NCI-H2196 treated with DMSO at 0.1 percent for 48 hours (cell line): ENCODE measurements around the gene PRKCE.

Source experiments
- DNase-seq: peaks from one replicate; lab custom pipeline; 2025; ENCODE audit not compliant: unreplicated experiment; lab: John Stamatoyannopoulos, UW

PRKCE gene

DNA sequence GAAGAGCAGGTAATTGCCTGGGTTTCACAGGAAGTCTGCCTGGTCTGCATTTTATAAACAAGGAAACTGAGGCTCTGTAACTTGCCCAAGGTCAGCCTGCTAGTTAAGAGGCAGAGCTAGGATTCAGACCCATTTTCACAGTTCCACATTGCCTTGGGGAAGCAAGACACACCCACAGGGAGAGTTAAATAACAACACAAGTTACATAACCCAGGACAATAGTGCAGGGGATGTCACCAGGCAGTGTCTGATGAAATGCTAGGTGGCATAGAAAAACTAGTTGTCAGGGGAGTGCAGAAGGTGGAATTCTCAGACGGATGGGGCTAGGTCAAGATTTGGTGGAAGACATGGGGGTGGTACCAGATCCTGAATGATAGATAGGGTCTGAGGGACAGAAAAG, 69.7 kb downstream of the PRKCE start:
- no peak for DNase-seq

DNA sequence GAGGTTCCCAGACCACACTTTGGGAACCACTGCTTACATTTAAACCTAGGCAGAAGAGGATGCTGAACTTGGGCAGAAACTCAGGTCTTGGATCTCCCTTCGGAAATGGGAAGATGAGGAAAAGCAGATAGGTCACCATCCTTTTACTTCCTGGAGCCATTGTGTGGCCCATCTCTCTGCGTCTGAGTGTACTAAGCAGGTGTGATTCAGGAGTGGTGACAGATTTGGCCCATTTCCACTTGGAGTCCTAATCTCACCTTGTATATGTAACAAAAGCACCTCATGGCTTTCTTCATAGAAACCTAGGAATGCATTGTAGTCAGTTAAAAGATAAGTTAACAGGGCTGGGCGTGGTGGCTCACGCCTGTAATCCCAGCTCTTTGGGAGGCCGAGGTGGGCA, 71.0 kb downstream of the PRKCE start:
- no peak for DNase-seq

DNA sequence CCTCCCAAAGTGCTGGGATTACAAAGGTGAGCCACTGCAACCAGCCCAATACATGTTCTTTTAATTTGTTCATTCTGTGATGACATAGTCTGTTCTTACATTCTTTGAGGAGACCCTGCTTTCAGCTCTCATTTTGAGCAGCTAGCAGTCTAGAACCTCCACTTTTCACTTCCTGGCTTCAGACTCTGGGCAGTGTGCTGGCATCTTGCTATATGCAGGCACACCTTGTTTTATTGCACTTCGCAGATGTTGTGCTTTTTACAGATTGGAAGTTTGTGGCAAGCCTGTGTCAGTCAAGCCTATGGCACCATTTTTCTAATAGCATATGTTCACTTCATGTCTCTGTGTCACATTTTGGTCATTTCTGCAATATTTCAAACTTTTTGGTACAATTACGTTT, 72.4 kb downstream of the PRKCE start:
- DNase-seq, result no peak

DNA sequence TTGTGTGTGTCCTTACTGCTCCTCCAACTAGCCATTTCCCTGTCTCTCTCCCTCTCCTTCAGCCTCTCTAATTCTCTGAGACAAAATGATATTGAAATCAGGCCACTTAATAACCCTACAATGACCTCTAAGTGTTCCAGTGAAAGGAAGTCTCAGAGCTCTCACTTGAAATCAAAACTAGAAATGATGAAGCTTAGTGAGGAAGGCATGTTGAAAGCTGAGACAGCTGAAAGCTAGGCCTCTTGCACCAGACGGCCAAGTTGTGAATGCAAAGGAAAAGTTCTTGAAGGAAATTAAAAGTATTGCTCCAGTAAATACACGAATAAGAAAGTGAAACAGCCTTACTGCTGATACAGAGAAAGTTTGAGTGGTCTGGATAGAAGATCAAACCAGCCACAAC, 72.9 kb downstream of the PRKCE start:
- no peak for DNase-seq

DNA sequence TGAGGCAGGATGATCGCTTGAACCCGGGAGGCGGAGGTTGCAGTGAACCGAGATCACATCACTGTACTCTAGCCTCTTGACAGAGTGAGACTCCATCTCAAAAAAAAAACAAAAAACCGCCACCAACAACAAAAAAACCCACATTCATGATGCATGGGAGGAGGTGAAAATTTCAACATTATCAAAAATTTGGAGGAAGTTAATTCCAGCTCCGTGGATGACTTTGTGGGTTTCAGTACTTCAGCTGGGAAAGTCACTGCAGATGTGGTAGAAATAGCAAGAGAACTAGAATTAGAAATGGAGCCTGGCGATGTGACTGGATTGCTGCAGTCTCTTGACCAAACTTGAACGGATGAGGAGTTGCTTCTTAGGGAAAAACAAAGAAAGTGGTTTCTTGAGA, 74.3 kb downstream of the PRKCE start:
- DNase-seq, result no peak

DNA sequence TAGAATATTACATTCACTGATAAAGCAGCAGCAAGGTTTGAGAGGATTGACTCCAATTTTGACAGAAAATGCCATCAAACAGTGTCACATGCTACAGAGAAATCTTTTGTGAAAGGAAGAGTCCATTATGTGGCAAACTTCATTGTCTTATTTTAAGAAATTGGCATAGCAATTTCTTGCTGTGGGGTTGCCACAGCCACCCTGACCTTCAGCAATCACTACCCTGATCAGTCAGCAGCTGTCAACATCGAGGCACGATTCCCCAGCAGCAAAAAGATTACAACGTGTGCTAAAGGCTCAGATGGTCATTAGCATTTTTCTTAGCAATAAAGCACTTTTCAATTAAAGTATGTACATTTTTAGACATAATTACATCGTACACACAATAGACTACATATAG, 74.7 kb downstream of the PRKCE start:
- no peak for DNase-seq

DNA sequence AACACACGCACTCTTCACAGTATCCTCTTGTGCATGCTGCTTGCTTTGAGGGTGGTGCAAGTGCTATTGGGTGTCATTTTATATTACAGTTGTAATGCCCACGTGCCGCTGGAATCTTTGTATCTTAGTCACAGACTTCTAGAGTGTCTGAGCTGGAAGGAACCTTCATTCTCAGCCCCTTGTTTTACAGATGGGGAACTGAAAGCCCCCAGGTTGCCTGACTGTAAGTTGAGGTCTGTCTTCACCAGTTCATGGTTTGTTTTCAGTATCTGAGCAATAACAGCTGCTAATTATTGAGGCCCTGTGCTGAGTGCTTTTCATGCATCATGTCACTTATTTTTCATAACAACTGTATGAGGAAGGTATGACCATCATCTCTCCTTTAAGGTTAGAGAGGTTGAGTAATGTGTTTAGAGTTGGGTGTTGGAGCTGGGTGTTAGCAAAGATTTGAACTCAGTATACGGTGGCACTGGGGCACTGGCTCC, 77.0 kb downstream of the PRKCE start:
- DNase-seq, result no peak

DNA sequence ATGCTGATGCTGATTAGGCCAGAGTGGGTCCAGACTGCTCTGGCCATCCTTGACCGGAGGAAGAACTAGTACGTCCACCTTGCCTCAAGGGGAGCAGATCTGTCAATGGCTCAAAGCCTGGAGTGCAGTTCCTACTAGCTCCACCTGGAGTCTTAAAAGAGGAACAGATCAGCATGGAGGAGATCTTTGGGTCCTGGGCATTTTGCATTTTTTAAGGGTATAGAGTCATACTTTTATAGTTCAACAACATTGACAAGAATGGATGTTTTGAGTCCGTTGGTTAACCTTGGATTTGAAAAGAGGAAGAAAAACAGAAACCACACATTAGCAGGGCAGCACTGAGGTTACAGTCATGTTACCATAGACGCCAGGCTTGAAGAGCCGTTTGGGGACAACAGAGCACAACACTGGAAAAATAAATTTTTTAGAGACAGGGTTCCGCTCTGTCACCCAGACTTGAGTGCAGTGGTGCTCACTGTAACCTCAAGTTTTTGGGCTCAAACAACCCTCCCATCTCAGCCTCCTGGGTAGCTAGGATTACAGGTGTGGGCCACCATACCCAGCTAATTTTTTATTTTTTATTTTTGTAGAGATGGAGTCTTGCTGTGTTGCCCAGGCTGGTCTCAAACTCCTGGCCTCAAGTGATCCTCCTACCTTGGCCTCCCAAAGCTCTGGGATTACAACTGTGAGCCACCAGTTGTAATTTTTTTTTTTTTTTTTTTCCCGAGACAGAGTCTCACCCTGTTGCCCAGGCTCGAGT, 78.5 kb downstream of the PRKCE start:
- no peak for DNase-seq

DNA sequence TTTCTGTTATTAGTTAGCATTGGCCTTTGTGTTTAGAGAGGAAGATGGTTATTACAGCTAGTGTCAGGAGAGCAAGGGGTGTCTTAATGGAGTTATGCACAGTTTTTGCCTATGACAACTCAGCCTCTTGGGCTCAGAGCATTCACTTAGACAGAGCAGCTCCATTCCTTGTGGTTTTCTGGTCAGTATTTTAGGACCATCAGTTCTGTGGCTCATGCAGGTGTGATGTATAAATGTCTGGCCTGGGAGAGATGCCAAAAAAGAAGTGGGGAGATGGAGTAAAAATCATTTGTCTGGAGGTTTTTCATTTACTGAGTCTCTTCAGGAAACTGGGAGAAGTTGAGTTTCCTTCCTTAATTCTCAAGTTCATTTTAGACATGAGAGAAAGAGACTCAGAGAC, 79.7 kb downstream of the PRKCE start:
- no peak for DNase-seq

DNA sequence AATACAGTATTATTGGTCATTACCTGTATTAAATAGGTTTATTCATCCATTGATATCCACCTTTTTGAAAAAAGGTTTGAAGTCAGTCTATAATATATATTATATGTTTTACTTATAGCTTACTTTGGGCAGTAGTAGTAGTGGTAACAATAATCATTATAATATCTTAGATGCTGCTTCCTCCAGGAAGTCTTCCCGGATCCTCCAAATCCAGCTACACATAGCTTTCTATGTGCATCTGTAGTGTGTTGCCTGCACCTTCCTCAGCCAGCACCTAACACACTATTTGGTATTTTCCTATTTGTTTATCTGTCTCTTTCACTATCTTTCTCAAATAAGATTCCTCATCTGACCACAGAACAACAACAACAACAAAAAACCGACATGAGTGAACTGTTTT, 81.0 kb downstream of the PRKCE start:
- DNase-seq, result no peak

DNA sequence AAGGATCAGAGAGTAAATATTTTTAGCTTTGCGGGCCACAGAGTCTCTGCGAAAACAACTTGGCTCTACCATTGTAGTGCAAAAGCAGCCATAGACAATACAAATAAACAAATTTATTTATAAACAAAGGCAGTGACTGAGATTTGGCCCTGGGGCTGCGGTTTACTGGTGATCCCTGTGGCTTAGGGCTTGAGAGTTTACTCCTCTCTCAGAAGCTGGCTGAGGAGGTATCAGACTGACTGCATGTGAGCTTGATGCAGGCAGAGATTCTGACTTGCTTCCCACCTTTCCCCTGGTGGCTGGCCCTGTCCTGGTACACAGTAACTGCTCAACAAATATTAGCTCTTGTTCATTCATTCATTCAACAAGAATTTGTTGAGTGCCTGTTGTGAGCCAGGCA, 81.5 kb downstream of the PRKCE start:
- DNase-seq, result no peak

DNA sequence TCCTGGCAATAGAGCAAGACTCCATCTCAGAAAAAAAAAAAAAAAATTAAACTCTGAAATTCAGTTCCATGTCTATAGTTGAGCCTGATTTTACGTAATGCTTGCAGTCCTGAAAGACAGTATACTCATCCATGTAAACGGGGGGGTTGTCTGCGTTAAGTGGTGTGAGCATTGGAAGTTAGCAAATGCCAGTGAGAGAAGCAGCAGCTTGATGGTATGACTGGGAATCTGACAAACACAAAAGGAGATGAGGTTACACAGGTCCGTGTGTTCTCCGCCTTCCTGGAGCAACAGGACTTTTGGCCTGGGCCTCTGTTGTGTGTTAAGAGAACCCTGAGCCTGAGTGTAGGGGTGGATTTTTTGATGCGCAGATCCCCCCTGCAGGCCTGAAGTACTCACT, 82.9 kb downstream of the PRKCE start:
- DNase-seq, result no peak

DNA sequence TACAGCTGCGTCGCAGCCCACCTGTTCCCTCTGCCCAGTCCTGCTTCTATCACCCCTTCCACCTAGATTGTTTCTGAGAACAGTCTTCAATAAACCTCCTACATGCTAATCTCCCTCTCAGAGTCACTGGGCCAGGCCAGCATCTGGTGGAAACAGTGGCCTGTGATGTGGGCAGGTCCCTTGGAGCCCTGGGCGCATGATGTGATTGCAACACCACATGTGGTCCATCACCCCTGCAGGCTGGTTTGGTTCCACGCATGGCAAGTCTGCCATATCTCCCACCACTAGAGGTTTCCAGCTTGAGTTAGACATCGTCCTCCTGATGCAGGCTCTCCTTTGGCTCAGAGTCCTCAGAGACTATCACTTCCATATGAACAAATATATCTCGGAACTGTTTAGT, 83.5 kb downstream of the PRKCE start:
- no peak for DNase-seq

DNA sequence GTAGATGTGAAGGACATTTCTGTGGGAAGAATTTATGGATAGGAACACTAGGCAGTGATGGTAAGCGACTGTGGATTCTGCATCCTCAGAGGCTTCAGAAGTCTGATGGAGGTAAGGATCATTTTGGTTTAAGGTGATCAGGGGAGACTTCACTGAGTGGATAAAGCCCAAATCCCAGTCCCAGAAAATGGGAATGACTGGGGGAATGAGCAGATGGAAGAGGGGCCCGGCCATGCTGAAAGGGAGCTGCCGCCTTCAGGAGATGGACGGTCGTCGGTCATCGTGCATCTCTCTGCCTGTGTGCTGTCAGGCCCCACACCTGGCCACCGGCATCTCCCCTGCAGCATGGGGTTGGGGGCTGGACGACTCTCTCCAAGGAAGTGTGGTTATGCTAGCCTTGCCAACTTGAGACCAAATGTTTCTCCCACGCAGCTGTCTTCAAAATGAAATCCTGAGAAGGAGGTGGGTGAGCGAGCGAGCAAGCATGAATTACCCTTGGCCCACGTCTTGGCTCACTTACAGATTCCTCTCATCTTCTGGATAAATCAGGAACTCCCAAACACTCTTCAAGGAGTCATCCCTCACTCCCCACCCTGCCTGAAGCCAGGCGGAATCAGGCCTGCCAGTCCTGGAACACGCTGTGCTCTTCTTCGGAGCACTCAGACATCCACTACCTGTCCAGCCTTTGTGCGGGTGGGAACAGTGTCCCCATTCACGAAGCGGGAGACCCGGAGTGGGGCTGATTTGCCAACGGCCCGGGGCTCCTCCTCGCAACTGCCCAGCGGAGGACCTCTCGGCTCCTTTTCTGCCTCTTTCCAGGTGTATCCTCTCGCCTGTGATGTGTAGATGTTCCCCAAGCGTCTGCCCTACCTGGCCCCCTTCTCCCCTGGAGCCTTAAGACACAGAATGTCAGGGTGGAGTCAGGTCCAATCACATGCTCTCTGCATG, 85.6 kb downstream of the PRKCE start:
- no peak for DNase-seq

DNA sequence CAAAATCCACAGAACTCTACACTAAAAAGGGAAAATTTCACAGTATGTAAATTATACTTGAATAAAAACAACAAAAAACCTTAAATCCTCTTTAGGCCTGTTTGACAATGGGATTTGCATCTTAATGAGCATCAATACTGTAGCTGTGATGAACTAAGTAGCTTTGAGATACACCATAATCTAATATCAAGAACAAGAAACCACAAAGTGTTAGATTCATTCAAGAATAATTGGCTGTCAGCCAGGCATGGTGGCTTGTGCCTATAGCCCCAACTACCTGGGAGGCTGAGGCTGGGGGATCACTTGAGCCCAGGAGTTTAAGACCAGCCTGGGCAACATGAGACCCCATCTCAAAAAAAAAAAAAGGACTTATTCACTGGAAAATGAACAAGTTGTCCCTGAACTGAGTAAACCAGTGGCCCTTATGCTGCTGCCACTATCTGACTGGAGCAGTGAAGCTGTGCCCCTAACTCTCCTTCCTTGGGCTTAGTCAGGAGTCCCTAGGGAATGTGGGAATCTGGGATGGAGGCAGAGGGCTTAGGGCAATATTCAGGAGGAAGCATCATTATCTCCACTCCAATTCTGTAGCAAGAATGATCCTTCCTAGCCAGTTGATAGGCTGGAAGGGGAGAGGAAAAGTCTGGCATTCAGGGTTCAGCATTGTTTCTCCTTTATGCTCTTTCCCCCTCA, 88.5 kb downstream of the PRKCE start:
- DNase-seq, result no peak

DNA sequence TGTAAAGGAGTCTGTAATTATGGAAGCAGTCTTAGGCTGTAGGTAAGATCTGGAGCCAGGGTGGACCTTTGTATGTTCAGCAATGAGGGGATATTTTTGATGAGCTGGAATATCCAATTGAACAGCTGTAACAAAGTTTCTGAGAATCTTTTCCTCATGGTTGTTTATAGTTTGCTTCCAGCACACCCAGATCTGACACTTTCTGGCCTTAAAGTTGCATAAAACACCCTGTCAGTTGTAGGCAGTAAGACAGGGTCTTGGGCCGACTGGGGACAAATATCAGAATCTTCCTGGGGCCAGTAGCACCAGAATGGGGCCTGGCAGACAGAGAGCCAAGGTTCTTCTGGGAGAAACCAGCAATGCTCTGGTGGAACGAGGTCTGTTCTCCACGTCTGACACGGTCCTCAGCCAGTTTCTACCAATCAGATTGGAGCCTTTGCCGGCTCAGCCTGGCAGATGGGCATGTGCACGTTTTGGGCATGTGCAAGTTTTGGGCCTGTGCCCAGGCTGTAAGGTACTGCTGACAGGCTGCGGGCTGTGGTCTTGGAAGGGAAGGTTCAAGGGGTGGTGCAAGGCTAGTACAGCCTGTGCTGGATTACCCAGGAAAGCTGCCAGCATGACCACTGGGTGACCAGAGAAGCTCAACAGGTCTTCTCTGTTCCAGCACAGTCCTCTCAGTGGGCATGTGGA, 89.8 kb downstream of the PRKCE start:
- DNase-seq, result no peak

DNA sequence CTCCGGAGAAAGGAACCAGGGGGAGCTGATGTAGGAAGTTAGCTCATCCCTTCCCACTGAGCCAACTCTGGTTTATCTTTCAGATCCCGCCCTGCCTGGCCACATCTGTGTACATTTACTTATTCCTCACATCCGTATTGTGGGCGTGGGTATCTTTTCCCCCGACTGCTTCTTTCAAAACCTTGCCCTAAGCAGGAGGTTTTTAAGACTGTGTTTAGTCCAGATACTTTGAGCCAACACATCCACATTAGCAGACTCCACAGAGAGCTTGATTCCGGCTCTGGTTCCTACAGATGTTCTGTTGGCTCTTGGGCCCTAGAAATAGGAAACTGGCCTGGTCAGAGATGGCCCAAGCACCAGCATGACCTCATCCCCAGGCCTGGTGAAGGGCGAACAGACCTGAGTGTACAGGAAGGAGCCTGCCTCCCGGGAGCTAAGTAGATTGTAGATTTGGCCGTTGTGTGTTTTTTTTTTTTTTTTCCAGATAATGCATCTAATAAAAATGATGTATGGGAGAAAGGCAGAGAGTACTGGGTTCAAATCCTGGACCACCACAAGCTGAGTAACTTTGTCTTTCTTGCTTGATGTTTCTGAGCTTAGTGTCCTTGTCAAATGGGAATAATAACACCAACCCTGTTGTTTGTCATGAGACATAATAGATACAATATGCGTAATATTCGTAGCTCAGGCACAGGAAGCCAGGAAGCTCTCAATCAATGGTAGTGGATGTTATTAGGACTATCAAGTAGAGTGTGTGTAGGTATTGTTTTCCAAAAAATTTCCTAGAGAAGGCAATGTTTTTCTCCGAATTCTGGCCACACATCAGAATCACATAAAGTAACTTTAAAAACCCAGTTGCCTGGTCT, 92.3 kb downstream of the PRKCE start:
- no peak for DNase-seq

DNA sequence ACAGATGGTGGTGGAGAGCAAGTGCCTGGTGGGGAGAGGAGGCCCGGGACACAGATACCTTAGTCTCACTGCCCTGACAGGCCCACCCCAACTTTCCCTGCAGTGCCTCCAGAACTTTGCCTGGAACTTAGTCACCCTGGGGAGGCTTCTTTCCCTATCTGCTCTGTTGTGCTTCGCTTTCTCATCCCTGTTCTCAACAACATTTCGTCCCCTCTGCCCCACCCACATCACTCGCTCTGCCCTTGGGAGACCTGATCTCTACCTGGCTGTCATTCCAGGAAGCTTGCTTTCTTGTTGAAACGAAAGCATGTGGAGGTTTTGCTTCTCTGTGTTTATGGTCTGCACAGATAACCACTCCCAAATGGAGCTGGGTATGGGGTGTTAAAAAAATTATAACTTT, 93.8 kb downstream of the PRKCE start:
- DNase-seq, result no peak

DNA sequence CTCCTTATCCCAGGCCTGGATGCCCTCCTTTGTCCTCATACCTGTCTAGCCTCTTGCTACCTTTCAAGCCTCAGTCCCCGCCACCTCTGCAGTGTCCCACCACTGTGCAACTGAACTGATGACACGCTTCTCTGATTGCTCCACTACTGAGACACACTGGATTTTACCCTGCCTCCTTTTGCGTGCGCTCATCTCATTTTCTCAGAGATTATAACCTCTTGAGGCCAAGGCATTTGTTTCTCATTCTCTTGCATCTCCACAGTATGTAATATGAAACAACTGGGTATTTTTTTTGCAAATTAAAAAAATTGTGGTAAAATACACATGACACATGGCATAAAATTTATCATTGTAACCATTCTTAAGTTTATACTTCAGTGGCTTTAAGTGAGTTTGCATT, 95.4 kb downstream of the PRKCE start:
- no peak for DNase-seq

DNA sequence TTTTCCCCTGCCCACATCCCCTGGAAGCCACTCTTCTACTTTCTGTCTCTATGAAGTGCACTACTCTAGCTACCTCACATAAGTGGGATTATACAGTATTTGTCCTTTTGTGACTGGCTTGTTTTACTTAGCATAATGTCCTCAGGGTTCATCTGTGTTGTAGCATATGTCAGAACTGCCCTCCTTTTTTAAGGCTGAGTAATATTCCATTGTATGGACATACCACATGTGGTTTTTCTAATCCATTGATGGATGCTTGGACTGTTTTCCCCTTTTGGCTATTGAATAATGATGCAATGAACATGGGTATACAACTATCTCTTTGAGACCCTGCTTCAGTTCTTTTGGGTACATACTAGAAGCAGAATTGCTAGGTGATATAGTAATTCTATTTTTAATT, 95.9 kb downstream of the PRKCE start:
- no peak for DNase-seq
